Epidermal melanocyte (primary cell): ENCODE measurements around the gene VAMP4.
A peak's percentile ranks its signal among the peaks of the same experiment; 100 is the strongest.
"Not testable (repeated sequence)": the region's sequence is repeated elsewhere in the genome, so short reads cannot be mapped to it uniquely, and the experiment has no call there.

ENCODE experiments used
- DNase-seq: peaks from one replicate; pipeline ENCODE4 v3.0.0; 2011; ENCODE audit warnings: low spot score; ENCODE audit not compliant: insufficient read length

VAMP4 gene

DNA sequence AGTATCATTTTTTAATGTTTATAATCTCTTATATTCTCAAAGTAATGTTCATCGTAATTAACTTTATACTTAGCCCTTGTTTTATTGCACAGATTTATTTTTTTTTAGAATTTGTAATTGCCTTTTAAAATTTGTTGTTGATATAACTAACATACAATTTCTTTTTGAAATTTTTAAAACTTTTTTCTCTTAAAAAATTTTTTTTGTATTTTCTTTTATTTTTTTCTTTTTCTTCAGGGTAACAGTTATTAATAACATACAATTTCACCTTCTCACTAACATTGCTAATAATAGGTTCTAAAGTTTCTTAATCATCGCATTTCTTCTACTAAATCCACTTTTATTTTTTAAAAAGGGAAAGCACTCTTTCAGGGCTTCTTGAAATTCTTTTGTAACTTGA lies 11.3 kb upstream of the VAMP4 start:
- DNase-seq, result no peak

DNA sequence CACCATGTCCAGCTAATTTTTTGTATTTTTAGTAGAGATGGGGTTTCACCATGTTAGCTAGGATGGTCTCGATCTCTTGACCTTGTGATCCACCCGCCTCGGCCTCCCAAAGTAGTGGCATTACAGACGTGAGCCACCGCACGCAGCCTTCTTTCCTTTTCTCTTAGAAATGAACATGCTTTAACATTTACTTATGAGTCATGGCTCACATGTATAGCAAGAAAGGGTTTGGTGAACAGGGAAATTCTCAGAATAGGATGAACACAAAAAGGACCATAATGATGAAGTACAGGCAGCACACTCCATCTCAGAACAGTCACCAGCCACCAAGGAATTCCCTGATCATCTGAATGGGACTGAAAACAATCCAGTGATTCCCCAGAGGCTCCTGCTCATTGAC lies 9.4 kb upstream of the VAMP4 start:
- DNase-seq, result no peak

DNA sequence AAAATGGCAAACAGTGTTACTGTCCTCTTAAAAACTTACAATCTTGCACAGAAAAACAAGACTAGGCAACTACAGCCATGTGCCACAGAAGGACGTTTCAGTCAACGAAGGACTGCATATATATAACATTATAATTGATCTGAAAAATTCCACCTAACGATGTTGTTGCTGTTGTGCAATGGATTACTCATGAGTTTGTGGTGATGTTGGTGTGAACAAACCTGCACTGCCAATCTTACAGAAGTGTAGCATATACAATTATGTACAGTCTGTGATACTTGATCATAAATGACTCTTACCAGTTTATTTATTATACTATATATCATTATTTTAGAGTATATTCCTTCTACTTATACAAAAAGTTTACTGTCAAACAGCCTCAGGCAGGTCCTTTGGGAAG lies 6.8 kb upstream of the VAMP4 start:
- DNase-seq, result no peak

DNA sequence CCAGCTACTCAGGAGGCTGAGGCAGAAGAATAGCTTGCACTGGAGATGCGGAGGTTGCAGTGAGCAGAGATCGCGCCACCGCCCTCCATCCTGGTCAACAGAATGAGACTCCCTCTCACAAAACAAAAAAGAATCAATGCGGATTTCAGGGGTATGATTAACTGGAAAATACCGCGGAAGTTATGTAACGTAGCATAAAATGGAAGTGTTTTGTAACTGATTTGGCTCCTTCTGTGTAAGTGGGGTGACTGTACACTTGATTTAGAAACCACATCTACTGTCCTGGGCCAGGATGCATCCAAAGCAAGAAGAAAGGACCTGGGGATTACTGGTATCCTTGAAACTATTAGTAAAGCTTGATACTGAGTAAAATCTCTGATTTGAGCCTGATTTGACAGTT lies 3.1 kb upstream of the VAMP4 start:
- no peak for DNase-seq

DNA sequence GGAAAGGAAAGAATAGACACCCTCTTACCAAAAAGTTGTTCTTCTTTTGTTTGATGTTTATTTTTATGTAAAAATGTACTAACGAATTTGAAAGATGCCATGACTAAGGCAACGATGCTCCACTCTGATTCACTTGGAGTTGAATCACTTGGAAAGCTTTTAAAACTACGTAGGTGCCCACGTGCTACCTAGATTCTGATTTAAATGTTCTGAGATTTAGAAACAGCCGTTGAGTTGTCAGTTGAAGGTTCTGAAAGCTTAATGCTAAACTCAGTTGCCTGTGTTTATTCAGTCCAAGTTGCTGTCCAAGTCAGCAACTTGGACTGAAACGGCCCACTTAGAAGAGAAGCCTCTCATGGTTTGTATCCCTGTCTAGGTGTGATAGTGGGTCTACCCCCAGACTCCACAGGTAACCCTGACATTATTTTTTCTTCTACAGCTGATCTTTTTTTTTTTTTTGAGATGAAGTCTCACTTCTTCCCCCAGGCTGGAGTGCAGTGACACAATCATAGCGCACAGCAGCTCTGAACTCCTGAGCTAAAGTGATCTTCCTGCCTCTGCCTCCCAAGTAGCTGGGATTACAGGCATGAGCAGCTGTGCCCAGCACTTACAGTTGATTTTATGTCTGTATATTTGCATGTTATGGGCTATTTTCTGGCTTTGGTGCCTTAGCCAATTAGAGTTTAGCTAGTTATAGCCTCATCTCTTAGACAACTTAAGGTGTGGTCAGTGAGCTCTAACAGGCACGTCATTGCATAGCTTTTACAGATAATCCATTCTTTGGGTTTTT lies 1.4 kb upstream of the VAMP4 start:
- DNase-seq, result no peak

DNA sequence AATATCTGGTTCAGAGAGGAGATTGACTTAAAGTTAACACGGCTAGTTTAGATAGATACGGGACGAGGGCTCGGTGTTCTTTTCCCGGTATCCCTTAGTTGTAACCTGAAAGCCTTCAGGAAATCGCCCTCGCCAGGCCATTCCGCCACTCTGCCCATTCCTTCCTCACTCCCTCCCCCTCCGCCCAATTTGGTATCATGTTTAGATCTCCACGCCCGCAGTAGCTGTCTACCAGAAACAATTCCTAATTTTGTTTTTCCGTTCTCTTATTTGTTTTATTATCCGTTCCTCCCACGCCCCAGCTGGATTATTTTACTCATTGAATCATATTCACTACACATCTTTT lies 685 bp upstream of the VAMP4 start:
- no peak for DNase-seq

DNA sequence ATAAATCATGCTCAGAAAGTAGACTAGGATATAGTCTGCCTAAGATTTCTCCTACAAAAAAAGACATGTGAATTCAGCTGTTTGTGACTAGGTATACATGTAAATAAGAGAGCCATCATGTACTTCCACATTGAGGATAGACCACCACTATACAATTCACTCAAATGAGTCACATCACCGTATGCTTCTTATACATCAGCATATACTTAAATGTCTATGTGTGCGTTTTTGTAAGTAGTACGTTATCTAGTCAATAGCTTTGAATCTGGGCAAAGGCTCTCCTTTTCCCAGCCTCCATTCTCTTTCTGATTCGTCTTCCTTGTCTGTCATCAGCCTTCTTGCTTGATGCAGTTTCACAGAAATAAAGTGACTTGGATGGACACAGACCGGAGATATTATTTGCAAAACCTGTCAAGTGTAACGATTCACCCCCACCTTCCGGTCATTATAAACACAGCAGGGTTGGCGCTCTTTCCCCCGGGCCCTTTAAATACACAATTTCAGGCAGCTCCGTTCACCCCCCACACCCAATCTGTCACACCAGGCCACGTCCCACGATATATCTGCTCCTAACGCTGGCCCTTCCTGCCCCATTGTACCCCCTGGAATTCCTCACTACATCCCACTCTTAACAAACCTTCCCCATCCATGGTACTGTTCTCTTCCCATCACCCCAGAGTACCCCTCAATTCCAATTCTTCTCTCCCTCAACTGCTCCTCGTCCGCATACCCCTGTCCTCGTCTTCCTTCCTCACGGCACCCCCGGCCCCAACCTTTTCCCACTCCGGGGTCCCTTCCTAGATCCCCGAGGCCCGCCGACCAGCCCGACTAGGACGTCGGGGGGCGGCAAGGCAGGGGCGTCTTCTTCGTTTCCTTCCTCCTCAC lies 636 bp downstream of the VAMP4 start:
- DNase-seq, result peak; percentile 36

DNA sequence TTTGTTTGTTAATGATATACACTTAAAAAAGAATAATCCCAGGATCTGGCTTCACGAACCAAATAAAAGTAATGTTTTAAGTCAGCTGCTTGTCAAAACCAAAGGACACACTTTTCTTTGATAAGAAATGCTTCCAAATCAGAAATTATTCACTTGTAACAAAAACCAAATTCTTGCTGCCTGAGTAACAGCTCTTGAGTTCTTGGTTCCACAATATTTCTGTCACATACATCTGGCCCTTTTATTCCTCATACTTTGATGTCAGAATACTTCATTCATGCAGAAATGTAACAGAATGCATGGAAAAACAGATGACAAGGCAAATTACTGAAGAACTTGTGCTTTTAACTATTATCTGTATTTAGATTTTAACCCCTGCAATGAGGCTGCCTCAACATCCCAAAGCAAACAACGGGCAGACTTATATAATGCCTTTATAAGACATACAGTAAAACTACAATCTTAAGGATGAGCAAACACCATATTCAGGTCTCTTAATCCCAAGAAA lies 1.5 kb downstream of the VAMP4 start:
- DNase-seq, result no peak

DNA sequence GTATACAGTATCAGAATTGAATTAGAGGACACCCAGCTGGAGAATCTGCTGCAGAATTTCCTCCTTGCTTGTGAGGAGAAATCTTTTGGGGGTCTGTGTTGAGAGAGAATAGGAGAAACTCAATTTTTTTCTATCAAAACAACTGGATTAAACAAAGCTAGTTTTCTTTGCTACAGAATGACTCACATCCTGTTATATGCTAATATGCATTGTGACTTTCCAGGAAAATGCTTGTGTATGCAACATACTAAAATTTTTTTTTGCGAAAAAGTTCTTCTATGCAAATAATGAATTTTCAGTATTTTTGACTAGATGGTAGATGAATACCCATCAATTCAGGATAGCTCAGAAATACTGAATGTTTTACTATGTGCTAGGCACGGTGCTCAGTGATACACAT lies 2.2 kb downstream of the VAMP4 start:
- no peak for DNase-seq

DNA sequence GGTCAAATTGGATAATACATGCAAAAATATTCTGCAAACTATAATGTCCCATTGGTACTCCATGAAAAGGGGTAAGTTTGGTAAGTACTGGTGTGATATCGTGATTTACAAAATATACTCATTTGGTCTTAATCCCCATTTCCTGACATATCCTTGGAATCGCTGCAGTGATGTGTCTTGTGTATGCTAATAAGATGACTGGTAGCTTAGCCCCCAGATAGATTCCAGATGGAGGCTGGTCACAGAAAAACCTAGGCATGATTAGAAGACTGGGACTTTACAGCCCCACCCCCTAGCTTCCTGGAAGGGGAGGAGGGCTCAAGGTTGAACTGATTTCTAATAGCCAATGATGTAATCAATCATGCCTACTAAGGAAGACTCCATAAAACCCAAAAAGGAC lies 3.0 kb downstream of the VAMP4 start:
- DNase-seq, result no peak

DNA sequence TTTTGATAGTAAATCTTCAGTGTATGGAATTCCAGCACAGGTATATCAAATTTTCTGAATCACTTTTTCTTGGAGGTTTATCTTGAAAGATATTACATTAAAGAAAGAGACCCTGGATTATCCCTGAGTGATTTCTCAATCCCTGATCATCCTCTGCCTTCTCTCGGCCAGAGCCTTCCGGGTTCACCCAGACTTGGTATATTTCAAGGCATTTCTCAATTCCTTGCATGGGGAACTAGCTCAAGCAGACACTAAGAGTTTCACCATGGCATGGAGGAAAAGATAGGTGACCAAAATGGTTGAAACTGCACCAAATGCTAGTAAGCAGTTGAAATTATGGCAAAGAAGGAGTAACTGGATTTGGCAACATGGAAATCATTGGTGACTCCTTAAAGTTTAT lies 5.7 kb downstream of the VAMP4 start:
- no peak for DNase-seq

DNA sequence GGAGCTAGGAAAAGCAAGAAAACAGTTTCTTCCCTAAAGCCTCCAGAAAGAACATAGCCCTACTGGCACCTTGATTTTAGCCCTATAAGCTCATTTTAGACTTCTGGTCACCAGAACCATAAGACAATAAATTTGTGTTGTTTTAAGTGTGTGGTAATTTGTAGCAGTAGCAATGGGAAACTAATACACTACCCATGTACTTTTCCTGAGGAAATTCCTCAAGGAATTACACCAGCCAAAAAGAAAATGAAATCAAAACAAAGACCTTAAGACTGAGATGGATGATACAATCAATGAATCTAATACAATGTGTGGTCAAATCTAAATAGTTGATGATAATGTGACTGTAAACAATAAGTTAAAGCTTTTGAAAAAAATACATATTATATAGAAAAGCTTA lies 11.8 kb downstream of the VAMP4 start:
- no peak for DNase-seq

DNA sequence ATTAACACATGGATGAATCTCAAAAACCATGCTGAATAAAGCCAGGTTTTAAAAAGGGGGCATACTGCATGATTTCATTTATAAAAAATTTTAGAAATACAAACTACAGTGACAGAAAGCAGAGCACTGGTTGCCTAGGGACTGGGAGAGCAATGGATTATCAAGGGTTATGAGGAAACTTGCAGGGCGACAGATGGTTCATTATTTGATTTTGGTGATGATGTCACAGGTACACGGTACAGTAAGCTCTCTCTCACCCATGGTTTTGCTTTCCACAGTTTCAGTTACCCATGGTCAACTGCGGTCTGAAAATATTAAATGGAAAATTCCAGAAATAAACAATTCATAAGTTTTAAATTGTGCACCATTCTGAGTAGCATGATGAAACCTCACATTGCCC lies 14.1 kb downstream of the VAMP4 start:
- DNase-seq, result no peak

DNA sequence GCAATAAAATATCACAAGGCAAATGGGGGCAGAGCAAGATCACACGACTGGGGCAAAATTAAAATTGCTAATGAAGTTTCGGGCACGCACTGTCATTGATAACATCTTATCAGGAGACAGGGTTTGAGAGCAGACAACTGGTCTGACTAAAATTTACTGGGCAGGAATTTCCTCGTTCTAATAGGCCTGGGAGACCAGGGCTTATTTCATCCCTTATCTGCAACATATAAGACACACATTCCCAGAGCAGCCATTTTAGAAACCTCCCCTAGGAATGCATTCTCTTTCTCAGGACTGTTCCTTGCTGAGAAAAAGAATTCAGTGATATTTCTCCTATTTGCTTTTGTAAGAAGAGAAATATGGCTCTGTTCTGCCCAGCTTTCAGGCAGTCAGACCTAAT lies 18.7 kb downstream of the VAMP4 start:
- not testable (repeated sequence) for DNase-seq

DNA sequence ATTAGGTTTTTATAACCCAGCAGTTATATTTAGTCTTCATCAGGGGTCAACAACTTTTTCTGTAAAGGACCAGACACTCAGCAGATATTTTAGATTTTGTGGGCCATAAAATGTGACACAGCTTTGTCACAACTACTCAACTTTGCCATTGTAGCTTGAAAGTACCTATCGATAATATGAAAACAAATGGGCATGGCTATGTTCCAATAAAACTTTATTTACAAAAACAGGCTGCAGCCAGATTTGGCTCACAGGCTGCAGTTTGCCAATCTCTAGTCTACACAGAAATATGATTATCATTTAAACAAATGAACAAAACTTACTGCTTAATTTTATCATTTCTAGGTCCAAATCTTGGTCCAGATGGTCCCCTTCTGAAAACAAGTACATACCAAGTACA lies 23.0 kb downstream of the VAMP4 start:
- DNase-seq, result no peak

DNA sequence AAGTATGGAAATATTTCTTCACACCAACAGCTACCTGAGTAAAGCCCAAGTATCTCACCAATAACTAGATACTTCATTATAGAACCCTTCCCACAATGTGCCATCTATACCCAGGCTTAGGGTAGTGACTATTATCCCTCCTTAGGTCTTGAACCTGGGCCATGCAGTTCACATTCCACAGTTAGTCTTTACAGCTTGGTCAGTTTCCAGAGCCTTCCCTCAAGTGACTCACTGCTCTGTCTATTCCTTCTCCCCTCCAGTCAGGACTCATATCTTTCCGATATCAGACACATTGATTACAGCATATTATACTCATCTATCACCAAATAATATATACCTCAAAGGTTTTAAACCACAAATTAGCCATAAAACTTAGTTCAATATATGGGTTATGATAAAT lies 23.6 kb downstream of the VAMP4 start:
- no peak for DNase-seq

DNA sequence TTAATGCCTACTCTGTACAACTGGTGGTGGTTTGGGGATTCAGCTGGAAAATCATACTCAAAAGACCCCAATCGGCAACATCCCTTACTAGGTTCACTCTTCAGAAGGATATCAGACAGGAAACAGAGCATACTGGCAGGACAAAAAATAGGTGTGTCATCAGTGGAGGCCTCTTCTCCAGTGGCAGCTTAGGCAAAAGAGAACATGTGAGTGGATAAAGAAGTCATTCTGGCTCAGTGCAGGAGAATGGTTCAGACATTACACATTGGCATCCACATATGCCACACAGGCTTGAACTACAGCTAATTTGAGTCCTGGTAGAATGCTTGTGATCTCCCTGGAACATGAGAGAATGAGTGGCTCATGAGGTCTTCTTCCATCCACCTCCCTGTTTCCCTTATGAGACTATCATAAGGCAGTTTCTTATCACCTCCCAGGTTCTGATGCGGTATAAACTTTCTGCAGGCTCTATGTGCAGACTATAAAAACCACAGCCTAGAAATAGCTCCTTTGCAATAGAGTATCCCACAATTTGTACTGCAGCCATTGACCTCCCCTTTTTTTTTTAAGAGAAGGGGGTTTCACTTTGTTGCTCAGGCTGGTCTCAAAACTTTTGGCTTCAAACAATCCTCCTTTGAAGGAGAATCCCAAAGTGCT lies 24.7 kb downstream of the VAMP4 start:
- DNase-seq, result no peak

DNA sequence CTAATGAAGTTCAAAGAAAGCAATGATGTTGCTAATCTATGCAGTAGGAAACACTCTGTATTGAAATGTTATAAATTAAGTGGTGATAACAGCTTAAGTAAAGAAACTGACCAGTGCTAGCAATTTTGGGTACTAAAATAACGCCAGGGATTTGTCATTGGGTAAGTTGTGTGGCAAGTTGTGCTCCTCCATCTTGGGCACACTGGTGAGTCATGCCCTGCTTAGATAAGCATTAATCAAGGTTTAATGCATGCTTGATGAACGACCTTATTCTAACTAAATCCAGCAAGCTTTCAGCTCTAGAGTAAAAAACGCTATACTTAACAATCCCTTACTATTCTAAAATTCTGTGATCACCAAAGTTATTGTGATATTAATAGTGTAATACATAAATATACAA lies 25.2 kb downstream of the VAMP4 start:
- no peak for DNase-seq

DNA sequence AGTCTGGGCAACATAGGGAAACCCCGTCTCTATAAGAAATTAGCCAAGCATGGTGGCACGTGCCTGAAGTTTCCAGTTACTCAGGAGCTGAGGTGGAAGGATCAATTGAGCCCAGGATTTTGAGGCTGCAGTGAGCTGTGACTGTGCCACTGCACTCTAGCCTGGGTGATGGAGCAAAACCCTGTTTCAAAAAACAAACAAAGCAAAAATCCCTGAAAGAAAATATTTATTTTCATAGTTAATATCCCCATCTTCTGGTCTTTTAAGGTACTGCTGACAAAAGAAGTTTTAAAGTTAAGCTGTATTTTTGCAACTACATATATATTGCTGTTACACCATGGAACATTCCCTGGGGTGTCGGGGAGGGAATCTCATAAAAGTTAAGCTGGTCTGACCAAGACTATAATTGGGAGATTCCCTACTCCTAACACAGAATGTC lies 26.0 kb downstream of the VAMP4 start:
- no peak for DNase-seq

DNA sequence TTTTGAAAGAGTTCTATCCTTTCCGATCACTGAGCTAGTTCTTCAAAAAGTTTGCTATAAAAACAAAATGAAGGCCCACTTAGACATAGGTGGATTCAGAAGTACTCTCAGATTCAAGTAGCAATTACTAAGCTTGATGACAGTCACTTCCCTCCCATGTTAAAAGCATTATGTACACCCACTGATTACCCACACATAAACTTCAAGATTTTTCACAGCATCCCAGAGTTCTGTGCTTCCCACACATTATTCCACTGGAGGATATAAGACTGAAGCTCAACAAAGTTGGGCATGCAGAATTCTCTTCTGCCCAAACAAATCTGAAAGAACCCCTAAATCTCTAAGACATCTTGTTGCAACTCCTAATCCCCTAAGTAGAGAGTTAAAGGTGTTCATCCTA lies 29.5 kb downstream of the VAMP4 start:
- no peak for DNase-seq

DNA sequence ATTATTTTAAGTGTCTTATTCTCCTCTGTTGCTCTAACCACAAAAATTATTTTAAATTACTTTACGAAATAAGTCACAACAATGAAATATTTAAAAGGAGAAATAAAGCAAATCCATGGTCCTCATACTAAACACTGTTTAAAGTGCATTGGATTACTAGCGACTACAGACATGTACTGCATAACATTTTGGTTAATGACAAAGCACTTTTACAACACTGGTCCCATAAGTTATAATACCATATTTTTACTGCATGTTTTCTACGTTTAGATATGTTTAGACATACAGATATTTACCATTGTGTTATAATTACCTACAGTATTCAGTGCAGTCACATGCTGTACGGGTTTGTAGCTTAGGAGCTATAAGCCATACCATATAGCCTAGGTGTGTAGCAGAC lies 30.2 kb downstream of the VAMP4 start:
- no peak for DNase-seq

DNA sequence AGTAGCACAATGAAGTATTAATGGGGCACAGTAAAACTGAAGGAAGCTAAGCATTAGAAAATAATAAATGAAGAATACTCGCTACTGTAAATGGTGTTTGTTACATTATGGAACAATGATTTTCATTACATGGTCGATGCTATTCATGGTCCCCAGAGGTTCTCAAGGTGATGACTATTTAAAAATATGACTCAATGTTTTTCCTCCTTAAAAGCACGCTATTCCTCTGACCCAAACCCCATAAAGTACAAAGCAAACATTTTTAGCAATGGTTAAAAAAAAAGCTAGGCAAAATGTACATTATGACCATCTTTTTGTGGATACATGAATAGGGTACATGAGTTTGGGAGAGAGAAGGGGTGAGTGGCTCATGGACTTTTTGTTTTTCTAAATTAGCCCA lies 34.3 kb downstream of the VAMP4 start:
- DNase-seq, result no peak
